ENCODE data around the gene MAST4.

Gene MAST4

DNA sequence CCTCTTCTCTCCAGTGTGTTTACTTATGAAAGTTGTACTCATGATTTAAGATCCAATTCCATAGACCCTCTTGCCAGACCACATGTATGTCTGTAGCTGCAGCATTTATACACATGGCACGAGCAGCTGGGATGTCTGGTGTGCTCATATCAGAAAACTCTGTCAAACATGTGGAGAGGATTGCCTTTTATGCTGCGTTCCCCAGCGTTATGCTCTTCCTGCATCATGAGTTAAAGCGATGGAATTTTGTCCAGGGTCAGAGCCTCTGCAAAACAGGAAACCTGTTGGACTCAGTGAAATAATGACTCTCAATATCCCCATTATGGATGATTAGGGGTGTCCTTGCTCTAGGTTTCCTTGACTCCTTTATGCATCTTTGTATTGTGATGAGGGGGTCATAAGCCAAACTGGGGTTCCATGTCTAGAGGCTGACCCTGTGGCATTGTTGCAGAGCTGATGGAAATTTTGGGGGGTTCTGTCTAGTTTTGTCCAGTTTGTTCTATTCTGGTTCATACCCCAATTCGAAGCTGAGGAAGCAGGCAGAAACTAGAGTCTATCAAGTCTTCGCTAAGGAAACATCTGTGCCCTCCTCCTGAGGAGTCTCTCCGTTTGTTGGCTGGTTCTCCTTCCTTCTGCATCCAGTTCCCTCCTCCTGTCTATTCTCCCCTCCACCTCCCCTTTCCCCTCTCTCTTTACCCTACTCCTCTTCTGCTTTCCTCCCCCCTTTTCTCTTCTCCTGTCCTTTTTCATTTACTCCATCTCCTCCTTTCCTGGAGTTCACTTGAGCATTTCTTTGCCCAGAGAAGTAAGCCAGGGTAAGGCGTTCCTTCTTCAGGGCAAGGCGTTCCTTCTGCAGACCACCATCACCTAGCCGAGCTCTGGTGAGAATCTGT is 252.8 kb downstream of the MAST4 start:
- no peak for DNase-seq (ENCODE audit: low read depth)

DNA sequence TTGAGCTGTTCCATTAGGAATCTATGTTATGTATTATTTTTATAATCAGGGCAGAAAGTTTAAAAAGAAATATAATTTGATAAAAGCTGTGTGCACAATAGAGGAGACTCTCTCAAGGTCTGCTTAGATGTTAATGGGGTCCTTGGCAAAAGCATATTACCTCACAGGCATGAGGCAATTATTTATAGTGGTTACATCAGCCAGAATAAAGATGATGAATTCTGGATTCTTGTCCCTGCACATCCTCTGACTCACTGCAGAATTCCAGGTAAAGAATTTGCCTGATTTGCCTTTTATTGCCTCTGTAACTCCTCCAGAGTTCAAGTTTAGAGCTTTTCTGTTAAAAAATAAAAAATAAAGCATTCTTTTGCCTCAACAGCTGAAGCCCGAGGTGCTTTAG is 253.6 kb downstream of the MAST4 start:
- no peak for DNase-seq (ENCODE audit: low read depth)

- peak; percentile 66 for DNase-seq (ENCODE audit: low read depth)
Measured at GRCh38 chr5:66850354-66851075, 254.3 kb downstream of the MAST4 start.

GRCh38 chr5:66851306-66851705 is 255.1 kb downstream of the MAST4 start:
- no peak for DNase-seq (ENCODE audit: low read depth)

DNA sequence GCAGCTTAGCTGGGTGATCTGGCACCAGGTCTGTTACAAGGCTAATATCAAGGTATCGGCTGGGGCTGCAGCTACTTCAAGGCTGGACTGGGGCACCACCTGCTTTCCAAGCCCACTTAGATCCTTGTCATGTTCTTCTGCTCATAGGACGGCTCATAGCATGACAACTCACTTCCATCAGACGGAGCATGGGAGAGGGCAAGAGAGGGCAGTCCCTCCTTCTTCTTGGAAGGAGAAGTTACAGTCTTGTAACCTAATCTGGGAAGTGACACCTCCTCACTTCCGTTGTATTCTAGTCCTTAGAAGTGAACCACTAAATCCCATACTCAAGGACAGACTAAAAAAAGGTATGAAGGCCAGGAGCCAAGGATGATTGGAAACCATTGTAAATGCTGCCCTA is 258.2 kb downstream of the MAST4 start:
- no peak for DNase-seq (ENCODE audit: low read depth)

GRCh38 chr5:66856041-66856805 is 260.0 kb downstream of the MAST4 start:
- DNase-seq (ENCODE audit: low read depth) = no peak

- no peak for DNase-seq (ENCODE audit: low read depth)
Measured at GRCh38 chr5:66859526-66859925, 263.3 kb downstream of the MAST4 start.

DNA sequence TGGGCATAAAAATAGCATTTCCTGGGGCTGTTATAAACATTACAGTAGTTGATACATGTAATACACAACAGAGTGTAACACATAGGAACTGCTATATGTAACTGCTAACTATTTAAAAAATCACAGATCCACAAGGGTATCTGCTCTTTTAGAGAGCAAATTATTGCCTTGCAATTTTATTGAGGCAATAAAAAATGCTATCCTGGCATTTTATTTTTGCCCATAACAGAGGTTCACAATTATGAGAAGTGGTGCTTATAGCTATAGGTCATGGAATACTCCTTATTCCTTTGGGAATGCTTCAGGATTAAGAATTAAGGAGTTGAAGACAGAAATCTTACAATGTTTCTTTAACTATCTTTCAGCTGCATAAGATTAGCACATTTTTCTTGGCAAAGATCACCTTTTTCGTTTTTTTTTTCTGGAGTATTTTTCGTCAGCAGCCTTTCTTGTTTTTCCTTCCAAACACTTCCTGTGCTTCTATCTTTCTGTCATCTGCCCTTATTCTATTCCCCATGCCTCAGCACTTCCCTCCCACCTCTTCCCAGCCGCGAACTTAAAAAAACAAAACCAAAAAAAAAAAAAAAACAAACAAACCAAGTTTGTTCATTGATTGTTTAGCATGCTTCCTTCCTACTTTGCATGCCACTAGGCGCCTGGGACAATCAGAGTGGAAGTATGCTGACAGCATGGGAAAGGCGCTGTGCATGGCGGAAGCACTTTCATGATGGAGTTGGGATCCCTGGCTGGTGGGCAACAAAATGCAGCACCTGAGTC is 264.2 kb downstream of the MAST4 start:
- DNase-seq (ENCODE audit: low read depth) = no peak

GRCh38 chr5:66861402-66861801 is 265.2 kb downstream of the MAST4 start:
- no peak for DNase-seq (ENCODE audit: low read depth)

DNA sequence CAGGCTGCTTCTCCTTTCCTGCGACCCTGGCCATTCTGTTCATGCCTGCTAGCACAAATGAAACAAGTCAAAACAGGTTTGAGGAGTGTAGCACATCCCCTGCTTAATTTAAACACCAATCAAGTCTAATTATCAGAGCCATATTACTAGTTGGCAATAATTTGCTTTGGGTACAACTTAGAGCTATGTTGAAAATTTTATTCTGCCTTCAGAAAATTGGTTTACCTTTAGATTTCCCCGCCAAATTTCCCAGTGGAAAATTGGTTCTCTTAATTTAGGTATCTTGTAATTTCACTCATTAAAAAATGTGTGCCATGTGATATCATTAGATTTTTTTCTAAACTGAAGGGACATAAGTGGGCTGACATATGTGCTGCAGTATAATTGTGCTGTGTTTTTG is 265.8 kb downstream of the MAST4 start:
- DNase-seq (ENCODE audit: low read depth) = no peak

- DNase-seq (ENCODE audit: low read depth) = no peak
Measured at GRCh38 chr5:66863243-66864170, 267.3 kb downstream of the MAST4 start.

GRCh38 chr5:66864240-66864884 is 268.2 kb downstream of the MAST4 start:
- DNase-seq (ENCODE audit: low read depth) = peak; percentile 40

- no peak for DNase-seq (ENCODE audit: low read depth)
Measured at GRCh38 chr5:66867618-66868322, 271.6 kb downstream of the MAST4 start.

GRCh38 chr5:66869347-66869746 is 273.2 kb downstream of the MAST4 start:
- DNase-seq (ENCODE audit: low read depth) = no peak

DNA sequence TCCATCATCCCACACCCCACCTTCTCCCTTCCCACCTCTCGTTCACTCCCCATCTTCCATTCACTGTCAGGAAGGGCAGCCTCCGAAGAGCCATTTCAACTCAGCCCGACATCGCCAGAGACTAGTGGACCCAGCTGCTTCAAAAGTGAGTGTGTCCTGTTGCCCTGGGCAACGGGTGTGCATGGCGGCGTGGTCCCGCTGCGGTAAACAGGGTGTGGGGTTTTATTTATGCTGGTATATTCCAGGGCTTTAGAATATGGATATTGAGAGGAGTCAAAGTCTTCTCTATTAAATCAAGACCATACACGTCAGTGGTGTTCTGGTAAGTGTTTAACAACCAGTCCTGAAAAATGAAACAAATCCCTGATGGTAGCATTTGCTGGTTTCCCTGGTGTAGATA is 274.5 kb downstream of the MAST4 start:
- DNase-seq (ENCODE audit: low read depth) = no peak

- DNase-seq (ENCODE audit: low read depth) = no peak
Measured at GRCh38 chr5:66871651-66872050, 275.5 kb downstream of the MAST4 start.

DNA sequence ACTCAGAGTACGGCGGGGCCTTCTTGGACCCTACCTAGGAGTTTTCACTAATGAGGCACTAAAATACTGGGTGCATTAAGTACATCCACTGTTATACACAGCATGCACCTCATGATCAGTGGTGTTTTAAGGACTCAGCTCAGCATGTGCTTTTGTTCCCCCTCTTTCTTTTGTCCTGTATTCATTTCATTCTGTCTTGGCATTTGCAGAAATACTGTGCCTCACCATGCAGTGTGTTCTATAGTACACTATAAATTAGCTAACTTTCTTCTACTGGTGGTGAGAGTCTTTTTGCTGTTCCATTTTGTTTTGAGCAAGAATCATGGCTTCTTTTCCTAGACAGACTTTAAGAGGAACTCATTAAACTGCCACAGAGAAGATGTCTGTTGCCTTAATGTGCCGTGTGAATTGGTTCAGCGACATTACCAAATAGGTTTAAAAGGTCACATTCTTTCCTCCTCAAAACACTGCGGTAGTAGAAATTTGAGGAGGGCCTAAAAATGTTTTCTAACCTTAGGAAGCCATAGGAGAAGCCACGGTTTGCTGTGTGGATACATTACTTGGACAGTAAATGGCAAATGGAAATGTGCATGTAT is 276.6 kb downstream of the MAST4 start:
- no peak for DNase-seq (ENCODE audit: low read depth)

- DNase-seq (ENCODE audit: low read depth) = no peak
Measured at GRCh38 chr5:66874004-66874403, 277.8 kb downstream of the MAST4 start.

- DNase-seq (ENCODE audit: low read depth) = no peak
Measured at GRCh38 chr5:66875315-66875714, 279.1 kb downstream of the MAST4 start.

All from fibroblast of gingiva (primary cell).